Left lobe of liver (tissue), 1 donor: ENCODE measurements around the gene C11orf54. TPM values are rescaled to one million over a fixed set of nuclear protein-coding genes. Genes with fewer than 3 reads are reported as not detected.

Source experiments
- total RNA-seq: library from RNA; stranded (reverse); gene quantifications from one replicate; pipeline ENCODE4 v1.2.1, GENCODE V29; 2021
- donor health status: DM: no; HTN: yes; CAD: no.

Gene C11orf54
- total RNA-seq, 1 donor from 2014 or later: 184 TPM

Other genes with a start within 250 kb of the C11orf54 start
- gene SMCO4, start 198.3 kb upstream of the C11orf54 start, total RNA-seq: 48.7 TPM
- 3.1 TPM for gene CEP295, start 80.0 kb upstream of the C11orf54 start, total RNA-seq
- 26.7 TPM for gene TAF1D, start 177 bp upstream of the C11orf54 start, total RNA-seq
- 9.3 TPM for gene MED17, start 42.6 kb downstream of the C11orf54 start, total RNA-seq
- not detected for gene VSTM5, start 108.9 kb downstream of the C11orf54 start, total RNA-seq